Fibroblast of skin of abdomen (primary cell): Measurements from ENCODE around the gene DBNDD1.
A peak's percentile ranks its signal among the peaks of the same experiment; 100 is the strongest.
"Not testable (repeated sequence)": the region's sequence is repeated elsewhere in the genome, so short reads cannot be mapped to it uniquely, and the experiment has no call there.

ENCODE experiments used
- DNase-seq: peaks from one replicate; pipeline ENCODE4 v3.0.0-alpha.2; 2013

DBNDD1 gene

GRCh38 chr16:90011508-90011819 lies 7.8 kb downstream of the DBNDD1 start:
- no peak for DNase-seq

GRCh38 chr16:90010676-90011507 lies 8.4 kb downstream of the DBNDD1 start:
- DNase-seq, result no peak

GRCh38 chr16:90009172-90009899 lies 9.9 kb downstream of the DBNDD1 start:
- no peak for DNase-seq

GRCh38 chr16:90008708-90009145 lies 10.5 kb downstream of the DBNDD1 start:
- no peak for DNase-seq

- DNase-seq, result not testable (repeated sequence)
Observed at GRCh38 chr16:90007635-90008234, 11.5 kb downstream of the DBNDD1 start.

- DNase-seq, result no peak
Observed at GRCh38 chr16:90007015-90007414, 12.2 kb downstream of the DBNDD1 start.

DNA sequence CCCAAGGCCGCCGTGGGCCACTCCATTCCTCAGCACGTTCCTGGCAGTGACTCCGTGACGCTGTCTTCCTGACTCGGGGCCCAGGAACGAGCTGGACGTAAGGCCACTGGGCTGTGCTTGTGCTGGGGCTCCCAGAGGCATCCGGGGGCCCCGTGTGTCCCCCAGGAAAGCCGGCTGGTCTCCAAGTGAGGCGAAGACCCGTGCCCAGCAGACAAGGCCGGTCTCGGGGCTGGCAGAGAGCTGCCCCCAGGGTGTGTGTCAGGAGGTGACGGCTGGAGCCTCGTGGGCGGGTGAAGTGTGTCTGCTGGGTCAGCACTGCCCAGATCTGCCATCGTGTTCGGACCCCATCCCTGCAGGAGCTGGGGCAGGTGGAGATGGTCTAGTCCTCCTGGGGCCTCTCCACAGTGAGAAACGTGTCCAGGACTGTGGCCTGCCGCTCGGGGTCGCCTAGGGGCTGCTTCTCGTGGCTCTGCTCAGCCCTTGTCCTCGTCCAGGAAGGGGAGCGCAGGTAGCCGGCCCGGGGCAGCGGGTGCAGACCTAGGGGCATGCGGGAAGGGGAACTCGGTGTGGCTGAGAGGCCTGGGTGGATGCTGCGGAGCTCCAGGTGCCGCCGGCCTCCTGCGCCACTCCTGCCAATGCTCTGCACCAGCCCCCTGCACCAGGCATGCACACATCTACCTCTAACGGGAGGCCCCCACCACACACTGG lies 13.1 kb downstream of the DBNDD1 start:
- no peak for DNase-seq

DNA sequence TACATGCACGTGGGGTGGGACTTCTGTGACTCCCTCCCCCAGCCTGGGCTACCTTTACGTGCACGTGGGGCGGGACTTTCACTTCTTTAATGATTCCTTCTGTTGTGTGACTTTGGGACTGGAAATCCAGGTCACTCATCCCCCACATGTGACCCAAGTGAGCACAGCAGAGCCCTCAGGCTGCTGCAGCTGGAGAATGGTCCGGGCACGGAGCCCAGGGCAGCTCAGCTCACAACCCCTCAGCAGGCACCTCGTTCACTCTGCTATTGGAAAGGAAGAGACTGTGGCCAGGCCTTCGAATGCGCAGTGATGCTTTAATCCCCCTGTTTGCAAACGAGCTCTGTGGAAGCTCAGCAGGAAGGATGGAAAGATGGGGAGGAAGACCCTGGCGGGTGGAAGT lies 14.7 kb downstream of the DBNDD1 start:
- DNase-seq, result no peak

- no peak for DNase-seq
Observed at GRCh38 chr16:90002759-90003158, 16.5 kb downstream of the DBNDD1 start.

GRCh38 chr16:90001761-90002503 lies 17.3 kb downstream of the DBNDD1 start:
- no peak for DNase-seq

- no peak for DNase-seq
Observed at GRCh38 chr16:90000733-90001427, 18.4 kb downstream of the DBNDD1 start.

- DNase-seq, result no peak
Observed at GRCh38 chr16:89999831-90000574, 19.3 kb downstream of the DBNDD1 start.

GRCh38 chr16:89996178-89996489 lies 23.1 kb downstream of the DBNDD1 start:
- DNase-seq, result no peak

GRCh38 chr16:89995475-89996177 lies 23.6 kb downstream of the DBNDD1 start:
- DNase-seq, result peak; percentile 68

DNA sequence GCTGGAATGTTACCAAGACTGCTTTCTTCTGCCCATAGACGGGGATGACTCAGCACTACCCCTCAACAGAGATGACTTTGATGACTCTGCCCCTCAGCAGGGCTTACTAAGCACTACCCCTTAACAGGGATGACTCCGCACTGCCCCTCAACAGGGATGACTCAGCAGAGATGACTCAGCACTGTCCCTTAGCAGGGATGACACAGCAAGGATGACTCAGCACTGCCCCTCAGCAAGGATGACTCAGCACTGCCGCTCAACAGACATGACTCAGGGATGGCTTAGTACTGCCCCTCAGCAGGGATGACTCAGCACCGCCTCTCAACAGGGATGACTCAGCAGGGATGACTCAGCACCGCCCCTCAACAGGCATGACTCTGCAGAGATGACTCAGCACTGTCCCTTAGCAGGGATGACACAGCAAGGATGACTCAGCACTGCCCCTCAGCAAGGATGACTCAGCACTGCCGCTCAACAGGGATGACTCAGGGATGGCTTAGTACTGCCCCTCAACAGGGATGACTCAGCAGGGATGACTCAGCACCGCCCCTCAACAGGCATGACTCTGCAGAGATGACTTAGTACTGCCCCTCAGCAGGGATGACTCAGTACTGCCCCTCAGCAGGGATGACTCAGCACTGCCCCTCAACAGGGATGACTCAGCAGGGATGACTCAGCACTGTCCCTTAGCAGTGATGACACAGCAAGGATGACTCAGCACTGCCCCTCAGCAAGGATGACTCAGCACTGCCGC lies 24.4 kb downstream of the DBNDD1 start:
- peak; percentile 57 for DNase-seq

DNA sequence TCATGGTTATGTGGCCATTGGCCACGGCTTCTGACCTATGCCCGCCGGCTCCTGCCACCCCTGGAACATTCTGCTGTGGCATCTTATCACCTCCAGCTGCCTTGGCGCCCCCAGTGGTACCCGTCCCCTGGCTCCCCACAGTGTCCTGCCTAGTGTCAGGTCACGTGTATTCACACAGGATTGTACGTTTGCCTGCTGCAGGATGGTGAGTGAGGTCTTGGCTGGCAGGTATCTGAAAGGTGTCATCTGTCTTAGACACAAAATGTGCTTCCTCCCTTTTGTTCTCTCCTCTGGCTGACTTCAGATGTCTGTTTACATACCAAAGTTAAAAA lies 24.9 kb downstream of the DBNDD1 start:
- no peak for DNase-seq

DNA sequence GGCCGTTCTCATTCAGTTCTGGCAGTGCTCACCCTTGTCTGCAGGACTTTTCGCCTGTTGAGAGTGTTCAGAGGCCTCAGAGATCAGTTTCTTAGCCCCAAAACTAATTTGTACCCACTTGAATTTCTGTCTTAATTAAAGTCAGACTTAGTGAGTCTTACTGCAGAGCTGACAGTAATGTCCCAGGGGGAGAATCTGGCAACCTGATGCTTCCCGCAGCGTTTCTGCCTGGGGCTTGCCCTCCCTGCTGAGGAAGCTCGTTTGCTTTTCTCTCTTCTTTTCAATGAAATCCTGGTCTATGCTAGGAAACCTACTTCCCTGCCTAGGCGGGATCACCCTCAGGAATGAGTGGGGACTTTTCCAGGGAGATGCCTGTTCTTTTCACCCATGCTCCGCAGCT lies 25.3 kb downstream of the DBNDD1 start:
- no peak for DNase-seq

GRCh38 chr16:89993377-89993776 lies 25.9 kb downstream of the DBNDD1 start:
- no peak for DNase-seq

DNA sequence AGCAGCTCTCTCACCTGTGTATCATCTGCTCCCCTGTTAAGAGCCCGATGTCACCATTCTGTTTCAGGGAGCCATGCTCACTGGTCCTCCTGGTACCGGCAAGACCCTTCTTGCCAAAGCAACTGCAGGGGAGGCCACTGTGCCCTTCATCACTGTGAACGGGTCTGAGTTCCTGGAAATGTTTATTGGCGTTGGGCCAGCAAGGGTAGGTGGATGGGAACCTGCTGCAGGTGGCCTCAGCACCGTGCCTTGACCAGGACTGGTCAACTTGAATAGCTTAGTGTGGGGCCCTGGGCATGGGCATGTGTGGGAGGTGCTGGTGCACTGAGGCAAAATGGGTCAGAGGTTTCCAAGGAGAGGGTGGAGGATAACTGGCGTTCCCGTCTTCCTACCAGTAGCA lies 28.5 kb downstream of the DBNDD1 start:
- no peak for DNase-seq

- DNase-seq, result no peak
Observed at GRCh38 chr16:89988951-89989350, 30.3 kb downstream of the DBNDD1 start.
